ENCODE data around the gene TBC1D22B. TPM values are rescaled to one million over a fixed set of nuclear protein-coding genes. Genes with fewer than 3 reads are reported as not detected.

TBC1D22B gene
- total and polyA plus RNA-seq, 2 experiments from 2014 or later, result 9.1 to 19.9 TPM

- no peaks in the 10 kb centered on the region for H3F3A ChIP-seq (replicated peaks; ENCODE audit: low read depth)
- H3K9me2 ChIP-seq (ENCODE audit: insufficient read depth), result no peaks in the 10 kb centered on the region
- Mint-ChIP-seq H3K4me3 (no peak overlapping the region), H3K36me3 (ENCODE audit: low read depth) (peaks cover 15% of the 10 kb centered on the region), H3K9me3 (no peaks in the 10 kb centered on the region), H3K27ac (no peak overlapping the region), H3K4me1 (no peaks in the 10 kb centered on the region), H3K27me3 (ENCODE audit: insufficient read depth, low read depth, poor library complexity) (peaks cover 2% of the 10 kb centered on the region)
- DNase-seq (ENCODE audit: low spot score), result no peak
- no peaks in the 10 kb centered on the region for H3K4me1 ChIP-seq (ENCODE audit: insufficient read depth)
- no peak overlapping the region for H3K27ac ChIP-seq (ENCODE audit: low read depth)
- TF ChIP-seq ZNF114 (CRISPR knock-in tag; IDR thresholded peaks at IDR 0.05) (no peak), CTCF (conservative IDR thresholded peaks at IDR 0.05; ENCODE audit: low read depth in 2 of 2) (no peak), REST (IDR thresholded peaks at IDR 0.05; ENCODE audit: unreplicated experiment) (no peak), JUNB (IDR thresholded peaks at IDR 0.05; ENCODE audit: unreplicated experiment) (no peak), STAT1 (IDR thresholded peaks at IDR 0.05; ENCODE audit: unreplicated experiment) (no peak), NANOG (IDR thresholded peaks at IDR 0.05; ENCODE audit: borderline replicate concordance) (no peak), EZH2 (IDR thresholded peaks at IDR 0.05; ENCODE audit: low read depth, unreplicated experiment) (no peak), ZNF462 (CRISPR knock-in tag; IDR thresholded peaks at IDR 0.05) (no peak), POLR2AphosphoS5 (IDR thresholded peaks at IDR 0.05; ENCODE audit: low read depth) (no peak)
- no peak overlapping the region for H3K4me2 ChIP-seq
- peaks cover 16% of the 10 kb centered on the region for H3K36me3 ChIP-seq (ENCODE audit: insufficient read depth)
- H3K27me3 ChIP-seq (ENCODE audit: insufficient read depth), result no peaks in the 10 kb centered on the region
- no peak for ATAC-seq
- no peak overlapping the region for H3K4me3 ChIP-seq
- H3K79me2 ChIP-seq (replicated peaks; ENCODE audit: insufficient read depth), result no peaks in the 10 kb centered on the region
- H4K20me1 ChIP-seq (replicated peaks; ENCODE audit: insufficient read depth), result no peaks in the 10 kb centered on the region; the same call in none of the 2 replicates
- no peak overlapping the region for H2AFZ ChIP-seq
These were observed 62.4 kb downstream of the TBC1D22B start for GRCh38 chr6:37319856-37320480.
